Smooth muscle cell (in vitro differentiated cells): Measurements from ENCODE around the gene CDCP1. TPM values are rescaled to one million over a fixed set of nuclear protein-coding genes. Genes with fewer than 3 reads are reported as not detected.

Experiments
- DNase-seq: peaks from one replicate; lab custom pipeline; 2025; ENCODE audit not compliant: unreplicated experiment; lab: John Stamatoyannopoulos, UW
- H2AFZ ChIP-seq: fragments of 200-600 bp; sonication (generic); 2 replicates; pipeline ENCODE4 v1.6.0; 2016; ENCODE audit warnings: antibody characterized with exemption, low read depth, mild to moderate bottlenecking
- H3F3A ChIP-seq: fragments of 200-600 bp; sonication (generic); 2 replicates; pipeline ENCODE4 v1.6.0; 2017; ENCODE audit warnings: antibody characterized with exemption, low read depth
- H3K27ac ChIP-seq: fragments of 200-600 bp; sonication (generic); 2 replicates; pipeline ENCODE4 v1.5.1; 2016; ENCODE audit warnings: low read depth, mild to moderate bottlenecking
- H3K27me3 ChIP-seq: fragments of 200-600 bp; sonication (generic); 2 replicates; pipeline ENCODE4 v1.6.1; 2016; ENCODE audit warnings: low read depth, mild to moderate bottlenecking
- H3K36me3 ChIP-seq: fragments of 200-600 bp; sonication (generic); 2 replicates; pipeline ENCODE4 v1.5.1; 2016; ENCODE audit warnings: low read depth
- H3K4me1 ChIP-seq: fragments of 200-600 bp; sonication (generic); 2 replicates; pipeline ENCODE4 v1.5.1; 2016; ENCODE audit warnings: low read depth
- H3K4me2 ChIP-seq: fragments of 200-600 bp; sonication (generic); 2 replicates; pipeline ENCODE4 v1.6.0; 2016; ENCODE audit warnings: mild to moderate bottlenecking
- H3K4me3 ChIP-seq: fragments of 200-600 bp; sonication (generic); 2 replicates; pipeline ENCODE4 v1.5.1; 2016; ENCODE audit warnings: mild to moderate bottlenecking
- H3K79me2 ChIP-seq: fragments of 200-600 bp; sonication (generic); 2 replicates; pipeline ENCODE4 v1.6.0; 2016; ENCODE audit warnings: low read depth, mild to moderate bottlenecking
- H3K9ac ChIP-seq: fragments of 200-600 bp; sonication (generic); 2 replicates; pipeline ENCODE4 v1.6.0; 2016; ENCODE audit warnings: low read depth
- H3K9me3 ChIP-seq: fragments of 200-600 bp; sonication (generic); replicated peaks from 2 replicates; pipeline ENCODE4 v1.5.1; 2016; ENCODE audit warnings: low read depth
- H4K20me1 ChIP-seq: fragments of 200-600 bp; sonication (generic); 2 replicates; pipeline ENCODE4 v1.6.0; 2016; ENCODE audit warnings: low read depth
- CTCF ChIP-seq: fragments of 200-600 bp; sonication (generic); IDR thresholded peaks from 2 replicates; pipeline ENCODE4 v1.5.1; 2017; ENCODE audit warnings: borderline replicate concordance, mild to moderate bottlenecking, antibody characterized with exemption; ENCODE audit not compliant: insufficient read depth, poor library complexity, severe bottlenecking
- WGBS: methylation state at CpG from one replicate; pipeline ENCODE4 v1.1.7; 2016; ENCODE audit warnings: low lambda C conversion rate; 5-methylcytosine and 5-hydroxymethylcytosine counted together
- polyA plus RNA-seq: library from polyadenylated mRNA; unstranded; fragments of >200 nt; fragmentation: Nextera tagmentation; extraction: Ambion mirVana; gene quantifications from 2 replicates; pipeline ENCODE4 v1.2.1, GENCODE V29; 2016
- total RNA-seq: library from RNA; depleted of rRNA; stranded (reverse); fragments of >200 nt; gene quantifications from 2 replicates; pipeline ENCODE4 v1.2.3, GENCODE V29; 2014

CDCP1 gene
- total and polyA plus RNA-seq, 2 experiments from 2014 or later = 2.5 to 7.9 TPM

GRCh38 chr3:45123581-45124269 is 22.5 kb downstream of the CDCP1 start:
- H3K27ac ChIP-seq = peak overlapping the region; percentile 71
- no peak overlapping the region for H3K4me3 ChIP-seq
- no peaks in the 10 kb centered on the region for H3K27me3 ChIP-seq
- no peaks in the 10 kb centered on the region for H3K79me2 ChIP-seq
- no peak overlapping the region for H3K9ac ChIP-seq
- 85% methylated on average over 3 of the region's 3 CpGs for WGBS
- no peaks in the 10 kb centered on the region for H3K36me3 ChIP-seq
- no peak for TF ChIP-seq CTCF
- H3K4me1 ChIP-seq = no peaks in the 10 kb centered on the region
- no peaks in the 10 kb centered on the region for H3F3A ChIP-seq
- H4K20me1 ChIP-seq = no peaks in the 10 kb centered on the region
- no peak overlapping the region for H2AFZ ChIP-seq
- no peak for DNase-seq
- H3K4me2 ChIP-seq = peak overlapping the region; percentile 19
- no peaks in the 10 kb centered on the region for H3K9me3 ChIP-seq

DNA sequence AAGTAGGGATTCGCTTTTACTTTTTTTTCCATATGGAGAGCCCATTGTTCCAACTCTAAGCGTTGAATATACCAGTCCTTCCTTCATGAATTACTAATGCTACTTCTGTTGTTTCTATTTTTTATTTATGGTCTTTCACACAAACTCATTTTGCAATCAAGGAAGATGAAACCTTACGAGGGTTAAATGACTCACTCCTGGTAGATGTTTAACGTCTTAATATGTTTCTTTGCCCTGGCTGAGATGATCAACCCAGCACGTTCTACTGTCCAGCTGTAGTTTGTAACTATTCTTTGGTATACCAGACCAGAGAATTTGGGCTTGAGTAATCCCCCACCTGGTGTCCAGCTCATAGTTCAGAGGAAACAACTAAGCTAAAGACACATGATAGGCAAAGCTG is 23.1 kb downstream of the CDCP1 start:
- peak overlapping the region; percentile 19 for H3K4me2 ChIP-seq
- H4K20me1 ChIP-seq = no peaks in the 10 kb centered on the region
- no peaks in the 10 kb centered on the region for H3K4me1 ChIP-seq
- no peaks in the 10 kb centered on the region for H3K36me3 ChIP-seq
- no peaks in the 10 kb centered on the region for H3K9me3 ChIP-seq
- no peak for DNase-seq
- H3K27me3 ChIP-seq = no peaks in the 10 kb centered on the region
- WGBS = 39% methylated on average over 5 of the region's 5 CpGs
- no peak overlapping the region for H3K4me3 ChIP-seq
- TF ChIP-seq CTCF = no peak
- H3F3A ChIP-seq = no peaks in the 10 kb centered on the region
- peak overlapping the region; percentile 71 for H3K27ac ChIP-seq
- no peak overlapping the region for H3K9ac ChIP-seq
- no peak overlapping the region for H2AFZ ChIP-seq
- H3K79me2 ChIP-seq = no peaks in the 10 kb centered on the region

GRCh38 chr3:45120359-45121158 is 25.6 kb downstream of the CDCP1 start:
- no peak for DNase-seq
- no peaks in the 10 kb centered on the region for H3K36me3 ChIP-seq
- no peak overlapping the region for H3K9ac ChIP-seq
- no peaks in the 10 kb centered on the region for H4K20me1 ChIP-seq
- no peak overlapping the region for H3K4me2 ChIP-seq
- H3K27ac ChIP-seq = no peak overlapping the region
- 94% methylated on average over 12 of the region's 12 CpGs for WGBS
- no peak for TF ChIP-seq CTCF
- no peak overlapping the region for H2AFZ ChIP-seq
- no peaks in the 10 kb centered on the region for H3K27me3 ChIP-seq
- no peaks in the 10 kb centered on the region for H3F3A ChIP-seq
- H3K4me1 ChIP-seq = no peaks in the 10 kb centered on the region
- no peaks in the 10 kb centered on the region for H3K79me2 ChIP-seq
- no peak overlapping the region for H3K4me3 ChIP-seq
- H3K9me3 ChIP-seq = no peaks in the 10 kb centered on the region
